HG03378 (cell line): ENCODE measurements around the gene METTL8.
A peak's percentile ranks its signal among the peaks of the same experiment; 100 is the strongest.

Experiments used
- ATAC-seq: cut with Tn5 transposase; IDR thresholded peaks from one replicate; pipeline ENCODE4 v1.9.1; 2021; ENCODE audit warnings: mild to moderate bottlenecking, moderate library complexity; ENCODE audit not compliant: unreplicated experiment

METTL8 gene

DNA sequence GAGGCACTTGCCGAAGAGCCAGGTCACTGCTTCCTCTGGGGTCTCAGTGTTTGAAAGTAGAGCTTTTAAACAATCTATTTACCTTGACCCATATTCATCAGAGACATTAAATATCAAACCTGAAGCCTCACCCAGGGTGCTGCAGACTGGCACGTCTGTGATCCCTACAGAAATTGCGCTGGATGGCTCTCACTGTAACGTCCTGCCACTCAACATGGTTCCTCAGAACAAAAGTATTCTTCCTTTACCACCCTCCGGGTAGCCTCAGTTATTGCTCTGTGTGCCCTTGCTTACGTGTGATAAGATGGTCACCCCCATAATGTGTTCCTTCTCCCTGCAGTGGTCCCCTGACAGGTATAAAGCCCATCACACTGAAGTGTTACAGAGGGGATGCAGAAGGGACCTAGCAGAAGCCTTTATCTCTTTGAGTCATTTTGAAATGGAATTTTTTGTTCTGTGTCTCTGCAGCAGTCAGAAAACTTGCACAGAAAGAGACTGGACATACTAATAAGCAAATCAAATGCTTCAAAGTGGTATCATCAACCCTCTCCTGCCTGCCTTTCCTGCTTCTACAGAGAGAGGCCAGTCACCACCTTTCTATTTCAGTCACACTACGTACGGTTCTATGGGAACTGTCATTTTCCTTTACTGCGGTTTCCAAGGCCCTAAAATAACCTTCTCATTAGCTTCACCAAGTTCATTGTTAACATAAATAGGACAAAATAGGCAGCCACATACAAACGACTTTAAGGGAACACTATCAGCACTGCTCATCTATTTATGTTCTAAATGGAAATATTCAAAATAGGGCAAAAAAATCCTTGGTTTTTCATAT lies 86.8 kb downstream of the METTL8 start:
- peak; percentile 49 for ATAC-seq

GRCh38 chr2:171345971-171346722 lies 87.6 kb downstream of the METTL8 start:
- no peak for ATAC-seq

GRCh38 chr2:171344182-171344581 lies 89.6 kb downstream of the METTL8 start:
- ATAC-seq: no peak

DNA sequence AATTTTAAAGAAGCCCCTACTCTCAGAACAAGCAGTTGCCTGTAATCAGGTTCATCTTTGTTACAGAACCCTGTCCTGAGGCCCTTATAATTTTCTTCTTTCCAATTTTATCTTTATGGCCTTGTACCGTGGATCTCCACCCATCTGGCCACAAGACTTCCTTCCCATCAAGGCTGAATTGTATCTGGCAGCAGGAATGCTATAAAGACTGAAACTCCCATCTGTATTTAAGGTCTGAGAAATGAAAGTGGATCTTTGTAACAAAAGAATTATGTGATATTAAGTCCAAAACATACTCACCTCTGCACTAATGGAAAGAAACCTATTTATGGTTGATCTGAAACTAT lies 91.8 kb downstream of the METTL8 start:
- no peak for ATAC-seq

DNA sequence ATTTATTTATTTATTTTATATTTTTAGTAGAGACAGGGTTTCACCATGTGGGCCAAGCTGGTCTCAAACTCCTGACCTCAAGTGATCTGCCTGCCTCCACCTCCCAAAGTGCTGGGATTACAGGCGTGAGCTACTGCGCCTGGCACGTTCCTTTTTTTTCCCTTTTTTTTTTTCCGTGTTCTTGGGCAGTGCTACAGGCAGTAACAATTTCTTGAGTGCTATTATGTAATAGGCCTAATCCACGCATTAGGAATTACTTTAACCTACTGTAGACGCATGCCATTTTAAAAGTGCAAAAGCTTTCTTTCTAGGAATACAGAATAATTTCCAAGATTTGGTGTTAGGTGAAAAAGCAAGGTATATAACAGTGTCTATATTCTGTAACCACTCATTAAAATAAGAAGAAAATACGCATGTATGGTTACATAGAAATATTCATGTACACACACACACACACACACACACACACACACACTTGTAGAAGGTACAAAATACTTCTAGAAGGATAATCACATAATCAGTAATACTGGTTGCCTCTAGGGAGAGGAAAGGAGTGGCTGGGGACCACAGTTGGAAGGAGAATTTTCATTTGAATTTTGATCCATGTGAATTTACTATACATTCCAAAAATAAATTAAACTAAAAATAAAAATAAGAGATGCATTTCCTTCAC lies 92.3 kb downstream of the METTL8 start:
- no peak for ATAC-seq

- no peak for ATAC-seq
Observed at GRCh38 chr2:171334946-171335345, 98.8 kb downstream of the METTL8 start.

DNA sequence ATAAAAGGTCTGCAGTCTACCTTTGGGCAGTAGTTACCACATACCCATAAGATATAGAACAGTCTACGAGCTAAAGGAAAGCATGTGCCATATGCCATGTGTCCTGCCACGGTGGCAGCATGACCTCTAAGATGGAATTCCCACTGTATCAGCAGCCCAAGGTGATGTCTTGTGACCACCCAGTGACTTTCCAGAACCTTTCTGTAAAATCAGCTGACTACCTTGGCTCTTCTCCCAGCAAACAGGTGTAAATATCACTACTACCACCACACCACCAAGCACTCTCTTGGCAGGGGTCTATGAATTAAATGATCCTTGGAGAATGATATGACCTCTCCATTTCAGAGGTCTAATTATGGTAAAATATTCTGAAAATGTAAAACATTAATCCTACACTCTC lies 99.6 kb downstream of the METTL8 start:
- ATAC-seq: no peak

GRCh38 chr2:171330155-171330956 lies 103.4 kb downstream of the METTL8 start:
- no peak for ATAC-seq

- ATAC-seq: no peak
Observed at GRCh38 chr2:171327043-171327496, 106.7 kb downstream of the METTL8 start.

- ATAC-seq: peak; percentile 51
Observed at GRCh38 chr2:171325886-171326585, 107.8 kb downstream of the METTL8 start.

DNA sequence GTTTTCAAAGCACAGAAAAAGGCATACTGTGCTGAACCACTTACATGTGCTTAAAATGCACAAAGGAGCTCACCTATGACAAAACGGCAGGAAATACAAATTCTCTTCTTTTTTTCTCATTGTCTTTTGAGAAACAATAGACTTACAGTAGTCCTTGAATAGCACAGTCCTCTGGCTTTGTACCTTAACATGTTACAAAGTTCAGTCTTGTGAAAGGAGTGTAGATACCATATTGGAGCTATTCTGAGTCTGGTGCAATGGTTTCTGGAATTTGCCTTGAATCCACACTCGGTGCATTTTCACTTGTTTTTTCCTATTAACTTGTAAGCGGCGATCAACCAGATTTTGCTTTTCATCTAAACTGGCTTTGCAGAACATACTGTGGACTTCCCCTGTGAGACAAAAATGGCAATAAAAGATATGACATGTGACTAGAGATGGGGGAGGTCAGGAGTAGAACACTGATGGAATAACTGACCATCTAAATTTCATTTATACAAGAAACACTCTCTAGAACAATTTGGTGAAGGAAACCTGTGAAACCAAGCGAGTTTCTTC lies 109.7 kb downstream of the METTL8 start:
- ATAC-seq: no peak

- ATAC-seq: no peak
Observed at GRCh38 chr2:171322928-171323327, 110.9 kb downstream of the METTL8 start.

DNA sequence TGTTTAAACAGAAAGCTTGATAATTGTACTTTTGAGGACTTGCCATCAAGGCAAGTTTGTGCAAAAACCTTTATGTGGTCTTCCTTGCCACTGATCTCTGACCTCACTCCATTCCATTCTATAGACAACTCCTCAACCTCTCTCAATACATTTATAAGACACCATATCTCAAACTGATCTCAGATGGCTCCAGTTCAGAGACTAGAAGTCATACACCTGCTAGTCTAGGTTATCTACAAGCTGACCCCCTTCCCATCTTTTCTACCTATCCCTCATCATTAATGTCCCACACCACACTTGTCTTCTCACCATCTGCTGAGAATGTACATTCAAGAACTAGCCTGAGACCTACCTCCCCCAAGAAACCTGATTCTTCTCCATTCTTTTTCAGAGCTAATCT lies 113.1 kb downstream of the METTL8 start:
- no peak for ATAC-seq

DNA sequence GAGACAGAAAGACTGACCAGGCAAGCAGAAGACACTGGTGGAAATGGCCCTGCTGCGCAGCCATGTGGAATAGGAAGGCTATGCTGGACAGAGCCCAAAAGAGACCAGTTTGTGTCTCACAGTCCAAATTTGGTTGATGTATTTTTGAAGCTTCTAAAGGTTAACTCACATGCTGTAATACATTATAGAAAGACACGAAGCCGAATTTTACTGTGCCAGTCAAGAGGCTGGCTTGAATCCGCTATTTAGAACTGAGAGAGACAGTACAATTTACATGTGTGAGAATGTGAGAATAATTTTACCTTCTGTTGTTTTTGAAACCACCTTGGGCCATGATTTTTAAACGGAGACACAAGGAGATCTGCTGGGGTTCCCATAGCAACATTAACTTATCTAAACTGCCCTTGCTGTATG lies 113.6 kb downstream of the METTL8 start:
- ATAC-seq: peak; percentile 37

DNA sequence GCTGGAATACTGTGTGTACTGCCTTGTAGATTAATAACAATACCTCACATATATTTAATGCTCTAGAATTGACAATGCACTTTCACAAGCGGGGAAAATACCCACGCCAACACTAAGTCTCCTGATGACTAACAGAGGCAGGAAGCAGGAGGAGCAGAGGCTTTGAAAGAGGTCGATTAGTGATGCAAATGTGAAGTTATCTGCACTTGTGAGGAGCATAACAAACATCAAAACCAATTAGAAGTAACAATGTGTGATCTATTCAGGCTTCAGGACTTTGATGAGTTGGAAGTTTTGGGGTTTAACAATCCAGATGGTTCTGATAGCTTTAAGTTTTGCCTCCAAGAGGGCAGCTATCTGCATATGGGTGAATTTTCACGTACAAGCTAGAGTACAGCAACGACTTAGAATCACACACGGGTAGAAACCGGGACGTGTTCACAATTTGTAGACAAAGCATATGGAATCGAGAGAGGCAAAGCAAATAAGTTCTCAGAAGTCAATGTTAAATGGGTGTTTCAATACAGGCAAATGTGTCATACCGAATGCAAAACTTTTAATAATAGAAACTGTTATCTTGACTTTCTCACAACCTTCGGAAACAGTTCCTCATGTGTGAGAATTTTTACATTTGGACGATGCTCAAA lies 114.5 kb downstream of the METTL8 start:
- peak; percentile 41 for ATAC-seq

DNA sequence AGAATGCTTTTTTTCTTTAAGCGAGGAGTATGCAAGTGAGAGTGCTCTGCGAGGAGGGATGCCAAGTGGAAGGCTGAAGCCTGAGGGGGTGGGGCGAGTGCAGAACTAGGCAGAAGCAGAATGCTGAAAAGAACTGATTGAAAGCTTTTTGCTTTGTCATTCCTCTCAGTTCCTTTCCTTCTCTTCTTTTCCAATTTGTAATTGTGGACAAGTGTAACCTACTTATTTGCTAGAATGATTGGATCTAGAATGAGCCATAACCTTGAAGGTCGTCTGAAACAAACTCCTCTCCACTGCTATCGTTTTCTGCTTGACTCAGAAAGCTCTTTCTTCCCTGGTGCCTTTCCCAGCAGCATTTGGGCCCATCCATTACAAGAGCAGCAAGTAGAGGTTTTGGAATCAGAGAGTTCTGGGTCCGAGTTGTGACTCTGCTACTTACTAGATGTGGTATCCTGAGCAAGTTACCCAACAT lies 115.3 kb downstream of the METTL8 start:
- no peak for ATAC-seq

- peak; percentile 36 for ATAC-seq
Observed at GRCh38 chr2:171317492-171318125, 116.2 kb downstream of the METTL8 start.

DNA sequence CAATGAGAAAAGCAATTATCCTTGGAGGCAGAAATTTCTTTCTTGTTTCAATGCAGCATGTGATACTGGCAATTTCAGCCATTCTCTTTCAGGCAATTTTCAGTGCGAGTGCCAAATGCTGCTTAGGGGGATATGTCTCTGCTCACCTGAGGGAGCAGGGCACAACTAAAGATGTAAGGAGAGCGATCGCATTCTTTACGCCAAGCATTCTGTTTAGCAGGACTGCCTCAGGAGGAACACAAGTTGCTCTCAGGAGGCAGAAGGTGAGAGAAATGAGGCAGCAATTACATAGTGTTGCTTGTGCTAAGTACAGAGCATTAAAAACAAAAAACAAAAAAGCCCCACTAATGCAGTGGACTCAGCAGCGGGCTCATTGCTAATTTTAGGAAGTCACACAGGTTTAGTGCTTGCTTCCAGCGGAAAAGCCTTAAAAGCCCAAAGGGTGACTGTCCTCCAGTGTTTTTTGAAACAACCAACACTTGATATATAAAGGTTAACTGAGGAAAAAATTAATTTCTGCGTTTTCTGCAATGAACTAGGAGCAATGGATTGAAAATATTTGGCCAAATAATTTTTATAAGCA lies 116.9 kb downstream of the METTL8 start:
- no peak for ATAC-seq
